GM12891 (cell line): Measurements from ENCODE around the gene SIX1.

ENCODE experiments used
- POLR2A ChIP-seq: IDR thresholded peaks from 2 replicates; pipeline ENCODE4 v1.6.1; 2011; ENCODE audit warnings: low read depth, low read length, control low read depth
- POLR2AphosphoS5 ChIP-seq: IDR thresholded peaks from 2 replicates; pipeline ENCODE4 v1.6.1; 2011; ENCODE audit warnings: low read depth, low read length, control low read depth
- TAF1 ChIP-seq: IDR thresholded peaks from 2 replicates; pipeline ENCODE4 v1.6.1; 2011; ENCODE audit warnings: low read depth, low read length, control low read depth

DNA sequence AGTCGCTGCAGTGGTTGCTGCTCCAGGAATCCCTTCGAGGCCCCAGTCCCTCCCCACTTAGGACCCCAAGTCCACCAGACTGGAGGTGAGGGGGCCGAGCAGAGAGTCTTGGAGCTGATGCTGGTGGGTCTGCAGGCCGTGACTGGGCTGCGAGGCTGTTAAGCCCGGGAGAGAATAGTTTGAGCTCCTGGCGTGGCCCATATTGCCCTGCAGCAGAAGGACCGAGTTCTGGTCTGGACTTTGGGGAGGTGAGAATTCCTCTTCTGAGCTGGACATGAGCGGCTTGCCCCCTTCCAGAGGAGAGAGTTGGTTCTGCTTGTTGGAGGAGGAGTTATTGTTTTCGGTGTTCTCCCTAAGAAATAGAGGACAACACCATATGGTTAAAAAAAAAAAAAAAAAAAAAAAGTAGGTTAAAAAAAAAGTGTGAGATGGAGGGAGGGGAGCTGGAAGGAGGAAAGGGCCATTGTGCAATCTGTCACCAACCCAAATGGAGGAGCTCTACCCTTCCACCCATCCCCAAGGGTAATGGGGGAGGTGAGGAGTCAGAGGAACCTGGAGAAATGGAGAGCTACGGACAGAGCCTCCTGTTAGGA lies 3.0 kb downstream of the SIX1 start:
- TF ChIP-seq POLR2A (no peak), POLR2AphosphoS5 (no peak), TAF1 (no peak)
